NCI-H146 treated with DMSO at 0.1 percent for 48 hours (cell line): ENCODE measurements around the gene PRC1.

ENCODE experiments used
- DNase-seq: peaks from one replicate; lab custom pipeline; 2025; ENCODE audit not compliant: unreplicated experiment; lab: John Stamatoyannopoulos, UW

The PRC1 gene

GRCh38 chr15:90955624-90956273 is 38.6 kb downstream of the PRC1 start:
- DNase-seq: peak; percentile 2

GRCh38 chr15:90954712-90955623 is 39.4 kb downstream of the PRC1 start, which contains the start of gene RCCD1:
TSS of gene RCCD1 (plus strand) at chr15:90954884. CDS start at chr15:90956735, 1,851 bp downstream.
- DNase-seq: peak; percentile 74

- DNase-seq: no peak
These were observed 40.2 kb downstream of the PRC1 start for GRCh38 chr15:90953947-90954711.

- no peak for DNase-seq
These were observed 41.2 kb downstream of the PRC1 start for GRCh38 chr15:90952901-90953677.

GRCh38 chr15:90950676-90951075 is 43.7 kb downstream of the PRC1 start:
- no peak for DNase-seq

GRCh38 chr15:90949979-90950675 is 44.2 kb downstream of the PRC1 start:
- no peak for DNase-seq

- no peak for DNase-seq
These were observed 45.8 kb downstream of the PRC1 start for GRCh38 chr15:90948506-90948905.

GRCh38 chr15:90947577-90948357 is 46.6 kb downstream of the PRC1 start:
- DNase-seq: no peak

- no peak for DNase-seq
These were observed 47.3 kb downstream of the PRC1 start for GRCh38 chr15:90946941-90947576.

GRCh38 chr15:90946538-90946937 is 47.8 kb downstream of the PRC1 start:
- no peak for DNase-seq

- no peak for DNase-seq
These were observed 49.2 kb downstream of the PRC1 start for GRCh38 chr15:90945091-90945490.

- no peak for DNase-seq
These were observed 51.8 kb downstream of the PRC1 start for GRCh38 chr15:90942354-90943120.

- DNase-seq: no peak
These were observed 53.3 kb downstream of the PRC1 start for GRCh38 chr15:90941038-90941437.

GRCh38 chr15:90939756-90940155 is 54.6 kb downstream of the PRC1 start:
- DNase-seq: no peak

- DNase-seq: no peak
These were observed 56.1 kb downstream of the PRC1 start for GRCh38 chr15:90938261-90938660.

GRCh38 chr15:90936823-90937222 is 57.5 kb downstream of the PRC1 start:
- DNase-seq: no peak

GRCh38 chr15:90934949-90935751 is 59.2 kb downstream of the PRC1 start, which contains the start of gene UNC45A:
TSS of gene UNC45A (plus strand) at chr15:90935285. CDS start at chr15:90935325, 40 bp downstream.
- peak; percentile 68 for DNase-seq
